ENCODE measurements around the gene XPNPEP1. TPM values are rescaled to one million over a fixed set of nuclear protein-coding genes. Genes with fewer than 3 reads are reported as not detected.

Gene XPNPEP1
- 32.3 to 38.1 TPM (median 35.2 TPM) in 5 replicates for total RNA-seq (2022; extraction: Qiagen RNA extraction; ENCODE audit: low read depth)

GRCh38 chr10:109922976-109923921 lies at the start of gene XPNPEP1:
TSS of gene XPNPEP1 (minus strand) at chr10:109923511. CDS start at chr10:109923433, 78 bp downstream.

Other genes with a start within 250 kb of the XPNPEP1 start
- gene ADD3, start 84.5 kb upstream of the XPNPEP1 start, total RNA-seq (2022; extraction: Qiagen RNA extraction; ENCODE audit: low read depth) = 4.6 to 12.3 TPM (median 6.3 TPM) in 5 replicates